Renal cortical epithelial cell (primary cell): Measurements from ENCODE around the gene ATP6V1C2. TPM values are rescaled to one million over a fixed set of nuclear protein-coding genes. Genes with fewer than 3 reads are reported as not detected.

Experiments
- total RNA-seq: library from RNA; depleted of rRNA; stranded (reverse); fragments of >200 nt; gene quantifications from 2 replicates; pipeline ENCODE4 v1.2.3, GENCODE V29; 2014

ATP6V1C2 gene
- total RNA-seq, 1 donor from 2014 or later: 0.05 TPM

Other genes with a start within 250 kb of the ATP6V1C2 start
- 37.9 and 38.3 TPM in 2 replicates for gene NOL10, start 31.7 kb upstream of the ATP6V1C2 start, total RNA-seq
- gene PDIA6, start 91.2 kb downstream of the ATP6V1C2 start, total RNA-seq: 555 and 641 TPM in 2 replicates
- not detected in 2 replicates for gene KCNF1, start 190.3 kb downstream of the ATP6V1C2 start, total RNA-seq